ENCODE measurements around the gene RRP1.

RRP1 gene

DNA sequence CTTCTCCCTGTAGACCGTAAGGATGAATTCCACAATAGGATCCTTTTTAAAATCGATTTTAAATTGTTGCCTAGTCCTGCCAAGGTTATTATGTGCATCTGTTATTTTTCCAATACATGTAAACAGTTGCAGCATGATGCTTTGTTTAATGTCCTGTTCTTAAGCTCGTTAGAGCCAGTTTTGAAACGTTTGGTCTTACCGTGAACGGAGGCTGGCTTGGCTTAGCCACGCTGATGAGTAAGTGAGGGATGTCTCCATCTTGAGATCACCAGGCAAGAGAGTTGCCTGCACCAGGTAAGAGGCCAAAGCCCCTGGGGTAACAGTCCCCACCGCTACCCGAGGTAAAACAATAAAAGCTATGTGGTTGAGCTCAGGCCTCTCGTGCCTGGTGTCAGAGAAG lies 30.6 kb upstream of the RRP1 start:
- DNase-seq (ENCODE audit: low read depth): no peak

GRCh38 chr21:43759651-43760050 lies 29.7 kb upstream of the RRP1 start:
- no peak for DNase-seq (ENCODE audit: low read depth)

GRCh38 chr21:43760391-43760958 lies 28.9 kb upstream of the RRP1 start:
- DNase-seq (ENCODE audit: low read depth): no peak

GRCh38 chr21:43761886-43762285 lies 27.5 kb upstream of the RRP1 start:
- no peak for DNase-seq (ENCODE audit: low read depth)

DNA sequence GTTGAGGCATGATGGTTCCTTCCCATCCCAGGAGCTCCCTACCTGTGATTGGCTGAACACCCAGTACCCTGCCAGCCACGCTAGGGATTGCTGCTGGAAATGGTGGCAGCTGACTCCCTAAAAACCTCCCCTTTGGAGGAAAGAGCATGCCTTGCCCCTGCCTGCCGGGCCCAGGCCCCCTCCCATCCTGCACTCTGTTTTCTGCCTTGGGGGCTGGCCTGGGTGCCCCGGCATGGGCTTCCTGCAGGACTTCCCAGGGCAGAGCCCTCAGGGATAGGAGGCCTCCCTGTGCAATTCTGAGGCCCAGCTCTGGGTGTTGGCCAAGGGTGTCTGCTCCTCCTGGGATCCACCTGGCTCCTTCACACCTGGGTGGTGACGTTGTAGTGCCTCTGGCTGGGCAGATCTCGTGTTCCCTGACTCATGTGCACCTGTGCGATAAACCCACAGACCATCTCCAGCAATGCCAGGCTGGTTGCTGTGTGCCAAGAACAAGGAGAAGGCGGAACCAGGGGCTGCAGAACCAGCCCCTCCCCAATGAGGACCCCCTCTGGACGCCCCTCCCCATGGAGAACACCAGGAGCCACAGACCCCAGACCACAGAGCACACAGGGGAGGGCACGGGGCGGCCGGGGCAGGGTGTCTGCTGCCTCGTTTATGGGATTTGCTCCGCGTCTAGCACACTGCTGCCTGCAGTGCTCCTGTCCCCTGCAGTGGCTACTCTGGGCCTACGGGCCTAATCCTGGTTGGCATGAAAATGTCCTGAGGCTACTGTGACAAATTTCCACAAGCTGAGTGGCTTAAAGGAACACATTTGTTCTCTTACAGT lies 26.9 kb upstream of the RRP1 start:
- DNase-seq (ENCODE audit: low read depth): no peak

DNA sequence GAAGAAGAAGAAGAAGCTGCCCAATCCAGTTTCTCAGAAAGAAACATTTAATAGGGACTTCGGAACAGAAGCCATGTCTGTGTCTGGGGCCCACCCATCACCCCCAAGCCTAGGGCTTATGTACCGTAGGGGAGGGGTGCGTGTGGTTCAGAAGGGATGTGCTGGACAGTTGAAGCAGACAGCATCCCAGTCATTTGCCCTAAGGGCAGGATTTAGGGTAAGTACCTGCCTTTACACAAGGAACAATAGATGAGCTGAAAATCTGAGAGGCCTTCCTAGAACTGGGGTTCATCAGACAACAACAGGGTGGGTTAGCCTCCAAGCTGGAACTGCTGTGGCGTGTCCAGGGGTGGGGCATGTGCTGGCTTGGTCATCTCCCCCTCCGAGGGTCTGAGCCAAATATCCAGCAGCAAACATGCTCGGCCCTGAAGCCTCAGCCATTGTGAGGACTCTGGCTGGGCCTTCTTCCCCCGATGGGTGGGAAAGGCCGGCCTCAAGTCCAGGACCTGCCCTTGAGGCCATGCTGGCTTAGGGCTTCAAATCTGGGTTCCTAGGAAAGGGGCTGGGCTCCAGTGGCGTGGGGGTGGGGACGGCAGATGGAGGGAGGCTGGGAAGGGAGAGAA lies 25.4 kb upstream of the RRP1 start:
- no peak for DNase-seq (ENCODE audit: low read depth)

GRCh38 chr21:43764576-43765495 lies 24.5 kb upstream of the RRP1 start:
- no peak for DNase-seq (ENCODE audit: low read depth)

DNA sequence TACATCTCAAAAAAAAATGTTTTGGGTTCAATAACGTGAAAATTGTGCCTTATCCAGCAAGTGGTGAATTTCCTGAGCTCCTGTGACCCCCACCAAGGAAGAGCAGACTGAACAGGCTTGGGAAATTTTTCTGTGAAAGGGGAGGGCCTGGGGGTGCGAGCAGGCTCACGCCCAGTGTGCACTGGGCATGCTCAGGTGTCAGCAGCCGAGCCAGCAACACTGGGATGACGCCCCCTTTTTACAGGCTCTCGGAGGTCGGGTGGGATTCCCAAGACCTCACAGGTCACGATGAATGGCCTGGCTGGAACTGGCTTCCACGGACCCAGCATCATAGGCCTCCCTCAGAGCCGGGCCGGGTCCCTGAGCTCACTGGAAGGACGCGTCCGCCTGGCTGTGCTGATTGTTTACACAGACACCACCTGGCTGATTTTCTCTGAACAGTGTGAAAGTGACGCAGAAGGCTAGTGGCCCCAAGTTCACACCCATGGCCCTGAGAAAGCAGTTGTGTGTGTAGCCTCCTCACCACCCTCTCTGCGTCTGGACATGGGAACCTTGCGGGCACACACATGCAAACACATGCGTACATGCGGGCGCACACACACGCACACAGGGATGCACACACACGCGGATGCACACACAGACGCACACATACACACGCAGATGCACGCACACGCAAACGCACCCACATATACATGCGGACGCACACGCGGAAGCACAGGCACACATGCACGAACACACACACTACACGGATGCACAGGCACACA lies 22.5 kb upstream of the RRP1 start:
- DNase-seq (ENCODE audit: low read depth): no peak

GRCh38 chr21:43767498-43767983 lies 21.8 kb upstream of the RRP1 start:
- DNase-seq (ENCODE audit: low read depth): no peak

GRCh38 chr21:43767984-43768867 lies 21.2 kb upstream of the RRP1 start:
- DNase-seq (ENCODE audit: low read depth): no peak

GRCh38 chr21:43768868-43769167 lies 20.6 kb upstream of the RRP1 start:
- DNase-seq (ENCODE audit: low read depth): no peak

- no peak for DNase-seq (ENCODE audit: low read depth)
Measured at GRCh38 chr21:43769325-43769958, 19.9 kb upstream of the RRP1 start.

- no peak for DNase-seq (ENCODE audit: low read depth)
Measured at GRCh38 chr21:43770066-43770655, 19.2 kb upstream of the RRP1 start.

DNA sequence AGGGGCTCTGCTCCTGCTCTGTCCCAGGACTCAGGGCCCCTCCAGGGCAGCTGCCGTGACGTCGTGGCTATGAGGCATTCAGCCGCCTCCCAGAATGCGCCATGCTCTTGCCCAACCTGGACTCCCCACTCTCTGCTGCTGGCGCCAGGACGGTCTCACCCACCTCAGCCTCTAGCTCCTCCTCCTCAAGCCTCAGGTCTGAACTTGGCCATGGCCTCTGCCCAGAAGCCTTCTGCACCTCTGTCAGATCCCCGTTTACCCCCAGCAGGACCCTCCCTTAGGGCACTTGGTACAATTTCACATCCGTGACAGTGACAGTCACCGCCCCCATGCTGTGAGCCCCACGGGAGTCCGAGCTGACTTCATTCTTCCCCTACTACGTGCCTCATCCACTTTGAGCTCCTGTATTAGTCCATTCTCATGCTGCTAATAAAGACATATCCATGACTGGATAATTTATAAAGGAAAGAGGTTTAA lies 18.1 kb upstream of the RRP1 start:
- DNase-seq (ENCODE audit: low read depth): no peak

DNA sequence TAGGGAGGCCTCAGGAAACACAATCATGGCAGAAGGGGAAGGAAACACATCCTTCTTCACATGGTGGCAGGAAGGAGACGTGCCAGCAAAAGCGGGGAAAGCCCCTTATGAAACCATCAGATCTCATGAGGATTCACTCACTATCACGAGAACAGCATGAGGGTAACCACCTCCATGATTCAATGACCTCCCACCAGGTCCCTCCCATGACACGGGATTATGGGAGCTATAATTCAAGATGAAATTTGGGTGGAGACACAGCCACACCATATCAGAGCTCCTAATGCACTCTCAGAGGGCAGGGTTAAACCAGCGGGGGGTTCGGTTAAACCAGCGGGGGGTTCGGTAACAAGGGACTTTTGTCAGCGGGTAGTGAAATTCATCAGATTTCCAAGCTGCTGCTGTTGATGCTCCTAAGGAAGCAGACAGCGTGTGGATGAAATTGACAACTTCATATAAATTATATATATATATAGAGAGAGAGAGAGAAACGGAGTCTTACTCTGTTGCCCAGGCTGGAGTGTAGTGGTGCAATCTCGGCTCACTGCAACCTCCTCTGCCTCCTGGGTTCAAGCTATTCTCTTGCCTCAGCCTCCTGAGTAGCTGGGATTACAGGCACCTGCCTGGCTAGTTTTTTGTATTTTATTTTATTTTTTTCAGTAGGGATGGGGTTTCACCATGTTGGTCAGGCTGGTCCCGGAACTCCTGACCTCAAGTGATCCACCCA lies 17.5 kb upstream of the RRP1 start:
- no peak for DNase-seq (ENCODE audit: low read depth)

DNA sequence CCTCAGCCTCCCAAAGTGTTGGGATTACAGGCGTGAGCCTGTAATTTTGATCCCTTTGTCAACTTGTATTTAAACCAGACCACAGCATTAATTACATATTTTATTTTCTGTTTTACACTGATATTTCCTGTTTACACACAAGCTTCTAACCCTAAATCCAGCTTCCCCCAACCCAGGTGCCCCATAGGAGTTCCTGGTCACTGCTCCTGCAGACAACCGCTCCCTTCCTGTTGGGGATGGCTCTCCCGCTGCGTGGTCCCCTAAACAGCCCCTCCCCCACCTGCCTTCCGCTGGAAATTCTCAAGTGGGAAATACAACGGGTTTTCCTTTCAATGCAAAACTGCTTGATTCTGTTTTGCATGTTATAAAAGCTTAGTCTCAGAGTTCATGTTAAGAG lies 17.0 kb upstream of the RRP1 start:
- no peak for DNase-seq (ENCODE audit: low read depth)

DNA sequence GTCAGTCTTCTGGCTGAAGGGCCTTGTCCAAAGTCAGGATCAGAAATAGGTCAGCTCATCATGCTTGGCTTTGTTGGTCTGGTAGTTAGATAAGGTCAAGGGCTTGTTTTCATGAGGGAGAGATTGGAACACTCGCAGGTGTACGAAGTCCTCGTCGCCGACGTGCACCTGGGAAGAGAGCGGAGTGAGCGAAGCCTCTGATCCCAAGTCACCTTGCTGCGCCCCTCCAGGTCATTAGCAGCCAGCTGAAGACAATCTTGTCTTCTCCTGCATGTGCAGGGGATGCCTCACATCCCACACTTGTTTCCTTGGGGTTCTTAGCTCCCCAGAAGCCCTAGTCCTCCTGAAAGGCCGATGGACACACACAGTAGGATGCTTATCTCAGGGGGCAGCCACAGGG lies 15.2 kb upstream of the RRP1 start:
- DNase-seq (ENCODE audit: low read depth): no peak

GRCh38 chr21:43775190-43775589 lies 14.2 kb upstream of the RRP1 start:
- no peak for DNase-seq (ENCODE audit: low read depth)
